T47D (cell line): Measurements from ENCODE around the gene PRKN.

Experiments used
- DNase-seq, 2 experiments: peaks; one replicate each; pipeline versions ENCODE4 v3.0.0 to v3.0.0-alpha.2; 2011 to 2012; ENCODE audit warnings: low read depth in 1 of 2, low spot score in 1 of 2
- JUND ChIP-seq: IDR thresholded peaks from 2 replicates; pipeline ENCODE4 v1.6.1; 2012; ENCODE audit warnings: low read depth
- in situ Hi-C: cut with HindIII; loops from 2 replicates; pipeline ENCODE4 v1.10.0; 2016; ENCODE audit warnings: low sequenced_read_pairs, low pct_unique_long_range_greater_than_20kb

PRKN gene

DNA sequence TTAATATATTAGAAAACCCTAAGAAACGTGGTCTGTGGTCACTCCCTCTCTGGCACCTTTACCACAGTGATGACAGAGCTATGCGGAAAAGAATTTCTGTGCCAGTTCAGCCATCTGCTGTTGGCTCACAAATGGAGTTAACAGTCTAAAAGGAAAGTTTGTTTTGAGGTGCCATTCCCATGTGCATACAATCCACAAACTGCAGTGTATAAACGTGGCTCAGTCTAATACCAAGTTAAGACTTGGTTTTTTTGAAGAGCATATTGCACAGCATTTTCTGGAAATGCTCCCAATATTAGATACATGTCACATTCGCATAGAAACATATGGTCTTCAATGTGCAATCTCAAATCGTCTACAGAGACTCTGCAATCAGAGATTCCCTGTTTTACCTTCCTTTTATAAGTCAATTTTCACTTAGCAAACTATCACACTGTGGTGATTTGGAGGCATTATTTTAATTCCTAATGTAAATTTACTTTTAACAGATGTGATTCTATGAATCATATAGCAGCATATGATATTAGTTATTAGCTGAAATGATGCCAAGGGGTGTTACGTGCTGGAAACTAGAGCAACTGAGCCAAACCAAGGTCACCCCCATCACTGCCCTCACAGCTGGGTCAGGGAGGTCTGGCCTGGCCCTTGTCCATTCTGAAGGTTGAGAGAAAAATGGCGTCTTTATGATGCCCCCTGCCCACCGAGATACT, 383.5 kb downstream of the PRKN start:
- no peak for DNase-seq
- TF ChIP-seq JUND = no peak
- in situ Hi-C loops = no loop called here

DNA sequence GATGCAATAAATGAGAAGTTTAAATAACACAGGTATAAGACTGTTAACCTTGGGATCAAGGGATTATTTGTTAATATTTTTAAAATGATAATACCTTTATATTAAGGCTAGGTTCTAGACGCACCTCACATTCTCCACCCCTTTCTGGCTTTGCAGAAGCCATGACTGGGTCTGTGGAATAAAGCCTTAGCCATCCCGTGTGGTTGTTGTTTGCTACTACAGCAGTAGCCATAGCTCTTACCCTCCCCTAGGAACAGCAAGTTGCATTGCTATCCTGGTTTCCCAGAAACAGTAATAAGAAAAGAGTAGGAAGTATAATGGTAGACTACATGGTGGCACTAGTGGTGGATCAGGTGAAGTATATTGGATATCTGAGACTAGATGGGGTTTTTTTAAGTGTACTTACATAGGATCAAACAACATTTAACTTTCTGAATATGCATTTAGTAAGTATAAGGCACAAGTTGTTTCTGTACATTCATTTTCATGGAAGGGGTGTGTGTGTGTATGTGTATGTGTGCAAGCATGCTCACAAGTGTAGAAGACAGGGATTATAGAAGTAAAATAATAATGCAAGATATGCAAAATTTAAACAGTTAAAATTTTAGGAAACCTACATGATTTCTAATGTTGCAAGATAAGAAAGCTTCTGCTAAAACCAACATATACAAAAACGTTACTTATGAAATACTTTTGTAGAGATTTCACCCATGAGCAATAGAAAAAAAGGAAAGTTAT, 384.2 kb downstream of the PRKN start:
- peak in 1 of 2 experiments; percentile 5 for DNase-seq
- in situ Hi-C loops = no loop called here
- no peak for TF ChIP-seq JUND

DNA sequence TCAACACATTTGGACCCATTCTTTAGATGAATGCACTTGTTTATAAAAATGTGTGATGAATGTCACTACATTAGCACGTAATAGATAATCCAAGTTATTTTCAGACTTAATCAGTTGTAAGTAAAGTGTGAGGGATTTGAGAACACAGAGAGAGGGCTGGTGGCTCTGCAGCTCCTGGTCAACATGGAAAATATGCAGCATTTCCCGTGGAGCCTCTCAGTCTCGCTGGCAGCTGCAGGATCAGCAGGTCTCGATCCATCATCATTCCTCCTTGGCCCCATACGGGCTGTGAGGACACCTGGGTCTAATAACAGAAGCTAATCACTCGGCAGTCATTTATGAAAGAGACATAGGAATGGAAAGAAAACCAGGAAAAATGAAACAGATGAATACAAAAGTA, 390.2 kb downstream of the PRKN start:
- in situ Hi-C loops = no loop called here
- no peak for TF ChIP-seq JUND
- no peak for DNase-seq

DNA sequence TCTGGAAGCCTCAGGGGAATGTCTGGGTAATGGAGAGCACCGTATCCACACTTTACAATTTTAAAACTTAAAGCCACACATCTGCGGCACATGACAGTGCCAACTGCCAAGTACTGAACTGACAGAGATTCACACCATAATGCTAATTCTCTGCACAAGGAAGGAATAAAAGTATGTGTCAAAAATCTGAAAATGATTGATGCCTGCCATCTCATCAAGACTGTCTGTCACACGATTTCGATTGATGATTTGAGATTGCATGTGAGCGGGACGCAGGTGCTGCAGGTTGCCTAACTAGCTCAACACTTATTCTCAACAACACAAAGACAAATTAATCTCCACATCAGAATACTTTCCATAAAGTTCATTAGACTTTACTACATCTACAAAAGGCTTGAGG, 391.2 kb downstream of the PRKN start:
- in situ Hi-C loops = no loop called here
- no peak for TF ChIP-seq JUND
- no peak for DNase-seq

DNA sequence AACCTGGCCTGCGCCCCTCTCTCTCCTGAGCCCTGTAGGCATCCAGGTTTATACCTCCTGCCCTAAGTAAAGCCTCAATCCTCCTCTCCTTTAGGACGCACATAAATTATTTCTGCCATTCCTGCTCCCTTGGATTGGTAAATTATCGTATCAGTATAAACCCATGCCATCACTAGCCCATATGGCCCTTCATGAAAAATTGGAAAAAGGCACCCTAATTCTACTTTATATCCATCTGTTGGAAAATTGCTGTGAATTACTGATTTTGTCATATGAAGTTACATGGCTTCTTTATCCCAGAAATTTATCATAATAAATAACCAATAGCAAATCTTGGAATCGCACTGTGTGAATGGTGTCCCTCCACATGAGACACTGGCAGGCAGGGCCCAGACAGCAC, 395.2 kb downstream of the PRKN start:
- in situ Hi-C loops = no loop called here
- no peak for DNase-seq
- no peak for TF ChIP-seq JUND

DNA sequence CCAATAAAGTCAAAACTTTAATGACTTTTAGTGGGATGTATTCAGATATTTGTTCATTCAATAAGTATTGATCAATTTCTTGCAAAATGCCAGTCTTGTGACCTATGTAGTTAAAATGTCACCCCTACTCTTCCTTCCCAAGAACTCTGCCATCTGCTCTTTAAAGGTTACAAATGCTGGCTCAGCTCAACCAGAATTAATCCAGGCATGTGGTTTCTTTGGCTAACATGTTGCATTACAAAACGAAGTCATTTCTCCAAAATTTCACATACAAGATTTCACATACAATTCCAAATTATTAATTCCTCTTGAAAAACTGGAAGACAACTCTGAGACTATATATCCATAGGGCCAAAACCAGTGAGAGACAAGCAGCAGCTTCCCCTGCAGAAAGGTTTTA, 395.7 kb downstream of the PRKN start:
- in situ Hi-C loops = no loop called here
- TF ChIP-seq JUND = no peak
- DNase-seq = no peak

DNA sequence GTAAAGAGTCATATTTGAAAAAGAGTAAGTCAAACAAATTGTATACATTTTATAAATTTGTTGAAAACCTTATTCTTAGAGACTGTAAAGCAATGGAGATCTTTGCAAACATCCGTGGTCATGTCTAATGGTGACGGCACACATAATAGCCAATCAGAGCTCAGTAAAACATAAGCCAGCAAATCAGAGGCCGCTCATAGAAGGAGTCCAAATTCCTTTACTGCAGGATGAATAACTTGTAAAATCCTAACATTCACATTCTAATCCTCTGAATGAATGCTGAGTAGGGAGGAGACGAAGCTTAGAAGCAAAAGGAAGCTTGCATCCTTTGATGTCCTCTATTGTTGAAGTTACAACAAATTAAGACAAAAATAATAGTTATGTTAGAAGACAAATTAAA, 401.7 kb downstream of the PRKN start:
- no peak for TF ChIP-seq JUND
- no peak for DNase-seq
- in situ Hi-C loops = no loop called here

DNA sequence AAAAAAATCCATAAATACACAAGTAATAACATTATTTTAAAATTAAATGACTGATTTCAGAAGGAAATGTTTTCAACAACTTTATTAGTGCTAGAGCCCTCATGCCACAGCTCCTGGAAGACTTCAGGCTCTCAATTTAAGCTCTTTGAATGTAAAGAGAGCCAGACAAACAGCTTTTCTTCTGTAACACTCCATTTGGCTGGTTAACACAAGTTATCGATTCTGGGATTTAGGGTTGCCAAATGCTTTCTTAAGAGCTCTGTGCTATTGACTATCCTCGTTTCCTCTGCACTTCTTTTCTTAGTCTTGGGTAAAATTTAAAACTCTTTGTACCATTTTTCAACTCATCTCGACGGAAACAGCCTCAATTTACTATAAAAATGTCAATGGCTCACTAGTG, 402.5 kb downstream of the PRKN start:
- in situ Hi-C loops = no loop called here
- DNase-seq = no peak
- no peak for TF ChIP-seq JUND

DNA sequence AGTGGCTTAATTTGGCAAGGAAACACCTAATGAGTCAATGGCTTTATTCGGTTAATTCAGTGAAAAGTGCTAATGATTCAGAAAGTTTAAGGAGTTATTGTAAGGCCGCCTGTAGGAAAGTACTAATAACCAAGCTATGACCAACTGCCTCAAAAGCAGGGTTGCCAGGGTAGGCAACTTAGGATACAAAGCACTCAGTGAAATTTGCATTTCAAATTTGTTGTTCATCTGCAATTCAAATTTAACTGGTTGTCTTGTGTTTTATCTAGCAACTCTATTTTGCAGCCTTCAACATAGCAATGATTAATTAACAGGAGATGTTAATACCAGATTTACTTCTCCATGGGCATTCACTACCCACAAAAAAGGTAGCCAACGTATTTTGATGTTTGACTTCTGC, 412.3 kb downstream of the PRKN start:
- no peak for TF ChIP-seq JUND
- no peak for DNase-seq
- in situ Hi-C loops = no loop called here

DNA sequence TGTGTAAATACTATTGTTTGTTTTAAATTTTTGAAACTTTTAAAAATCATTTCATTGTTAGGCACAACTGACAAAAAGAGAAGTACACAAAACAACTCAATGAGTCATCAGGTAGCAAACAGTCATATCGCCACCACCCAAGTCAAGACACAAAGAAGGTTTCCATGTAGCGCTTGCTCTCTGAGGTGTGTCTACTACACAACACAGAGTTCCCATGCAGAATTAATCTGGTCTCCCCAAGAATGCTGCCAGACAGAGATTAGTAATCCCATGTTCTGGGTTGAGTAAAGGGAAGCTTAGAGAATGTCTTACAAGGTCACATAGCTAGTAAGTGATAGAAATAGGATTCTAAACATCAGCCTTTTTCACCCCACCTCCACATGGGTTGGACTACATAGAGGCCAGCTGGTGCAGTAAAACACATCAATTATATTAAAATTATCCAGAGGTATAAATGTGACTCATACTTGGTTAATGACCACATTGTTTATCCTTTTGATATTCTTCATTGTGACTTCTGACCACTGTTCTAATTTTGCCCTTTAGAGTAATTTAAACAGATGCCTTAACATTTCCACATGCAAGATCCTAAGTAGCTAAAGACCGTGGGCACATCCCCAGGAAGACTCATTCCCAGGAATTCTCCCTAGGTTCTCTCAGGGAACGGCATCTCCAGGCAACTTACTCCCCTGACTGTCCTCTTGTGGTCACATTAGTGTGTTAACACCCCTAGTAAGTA, 413.5 kb downstream of the PRKN start:
- in situ Hi-C loops = no loop called here
- TF ChIP-seq JUND = no peak
- DNase-seq = no peak

DNA sequence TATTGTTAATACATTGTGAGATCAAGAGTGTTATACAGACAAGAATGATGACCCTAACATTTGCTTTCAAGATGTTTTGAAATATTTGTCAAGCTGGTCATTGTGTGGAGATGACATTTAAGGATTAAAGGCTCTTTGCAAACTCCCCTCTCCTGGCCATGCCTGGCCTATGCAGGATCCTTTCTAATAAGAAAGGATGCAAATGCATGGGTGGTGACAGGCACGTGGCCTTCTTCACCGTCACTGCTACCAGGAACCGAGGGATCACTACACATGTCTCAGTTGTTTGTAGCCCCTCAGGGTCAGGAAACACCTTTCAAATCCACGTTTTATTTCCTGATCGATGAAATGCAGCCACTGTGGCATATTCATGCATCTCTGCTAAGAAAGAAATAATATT, 419.7 kb downstream of the PRKN start:
- no peak for TF ChIP-seq JUND
- in situ Hi-C loops = no loop called here
- no peak for DNase-seq

DNA sequence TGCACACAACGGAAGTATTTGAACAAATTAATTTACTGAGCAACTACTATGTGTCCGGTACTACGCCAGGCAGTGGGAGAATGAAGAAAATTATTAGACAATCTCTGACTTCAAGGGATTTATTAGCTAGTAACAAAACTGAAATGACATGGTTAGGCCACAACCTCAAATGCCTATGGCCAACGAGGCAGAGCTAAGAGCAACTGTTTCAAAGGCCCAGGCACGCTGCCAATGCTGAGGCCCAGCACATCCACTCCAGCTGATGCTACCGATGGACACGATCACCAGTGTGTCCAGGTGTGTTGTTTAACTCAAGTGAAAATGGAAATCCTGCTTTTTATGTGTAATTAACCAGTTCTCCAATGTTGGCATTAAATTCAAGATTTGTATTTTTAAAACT, 420.9 kb downstream of the PRKN start:
- DNase-seq = no peak
- in situ Hi-C loops = no loop called here
- TF ChIP-seq JUND = no peak

DNA sequence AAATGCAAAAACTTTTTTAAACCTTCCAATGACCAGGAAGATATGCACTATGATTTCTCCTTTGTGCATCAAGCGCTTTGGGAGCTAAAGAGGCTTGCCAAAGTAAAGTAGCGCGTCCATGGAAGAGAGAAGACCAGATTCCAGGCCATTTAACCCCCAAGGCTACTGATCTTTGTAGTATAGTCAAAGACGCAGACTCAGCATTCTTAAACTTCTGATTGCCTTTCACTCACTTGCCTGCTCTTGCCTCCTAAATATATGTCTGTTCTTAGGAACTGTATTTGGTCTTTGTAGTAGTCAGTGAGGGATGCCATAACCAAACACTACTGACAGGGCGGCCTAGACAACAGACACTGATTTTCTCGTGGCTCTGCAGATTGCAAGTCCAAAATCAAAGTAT, 426.4 kb downstream of the PRKN start:
- TF ChIP-seq JUND = no peak
- in situ Hi-C loops = no loop called here
- DNase-seq = no peak
